ENCODE results near the gene IGSF22. TPM values are rescaled to one million over a fixed set of nuclear protein-coding genes. Genes with fewer than 3 reads are reported as not detected.

Gene IGSF22
- 1 to 10 TPM in 1 of 6 donors, under 1 TPM in 5; 0.16 to 1.2 (median 0.64) TPM for total RNA-seq
- polyA plus RNA-seq = under 1 TPM; 0.77 to 0.84 TPM

- TF ChIP-seq CTCF (IDR thresholded peaks at IDR 0.05) = no peak
- FAIRE-seq = no peak
- no peaks in the 10 kb centered on the region for H3K36me3 ChIP-seq
- intact Hi-C loops (cut with DNase I) = no loop called here
- no peak within 1 kb of the TSS for H3K4me3 ChIP-seq
- no peak within 1 kb of the TSS for H3K27ac ChIP-seq
- 76 to 81% methylated on average over 7 of the region's 7 CpGs for WGBS, 2 donors
- H3K4me1 ChIP-seq = no peaks in the 10 kb centered on the region
- no peak for ATAC-seq
- no peak for DNase-seq
- no peaks in the 10 kb centered on the region for H3K27me3 ChIP-seq
- H3K9me3 ChIP-seq = no peaks in the 10 kb centered on the region
Observed at GRCh38 chr11:18726040-18726439, at the start of gene IGSF22. Gene IGSF22 (minus strand): TSS chr11:18726188. CDS start chr11:18724236, 1,952 bp downstream.

DNA sequence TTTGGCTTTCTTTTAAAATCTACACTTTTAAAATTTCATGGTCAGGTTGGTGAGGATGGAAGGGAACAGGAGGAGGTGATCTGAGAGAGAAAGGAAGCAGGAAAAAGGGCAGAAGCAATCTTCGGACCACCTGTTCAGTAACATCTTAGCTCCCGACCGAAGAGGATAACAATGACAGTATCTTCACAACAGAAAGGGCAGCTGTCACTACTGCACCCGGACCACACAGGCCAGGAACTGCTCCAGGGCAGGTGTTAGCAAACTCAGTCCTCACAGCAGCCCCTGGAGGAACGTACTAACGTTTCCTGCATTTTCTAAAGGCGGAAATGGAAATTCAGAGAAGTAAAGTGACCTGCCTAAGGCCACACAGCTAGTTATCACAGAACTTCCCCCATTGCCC is 48.8 kb upstream of the IGSF22 start:
- TF ChIP-seq CTCF (IDR thresholded peaks at IDR 0.05) = no peak
- ATAC-seq (no peak), DNase-seq (no peak), FAIRE-seq (no peak)
- Histone ChIP-seq H3K9me3 (no peaks in the 10 kb centered on the region), H3K36me3 (no peaks in the 10 kb centered on the region), H3K4me1 (no peaks in the 10 kb centered on the region), H3K4me3 (no peak overlapping the region), H3K27me3 (no peaks in the 10 kb centered on the region), H3K27ac (no peak overlapping the region)
- intact Hi-C loops (cut with DNase I) = no loop called here
- 69 to 82% methylated on average over 7 of the region's 7 CpGs for WGBS, 2 donors

DNA sequence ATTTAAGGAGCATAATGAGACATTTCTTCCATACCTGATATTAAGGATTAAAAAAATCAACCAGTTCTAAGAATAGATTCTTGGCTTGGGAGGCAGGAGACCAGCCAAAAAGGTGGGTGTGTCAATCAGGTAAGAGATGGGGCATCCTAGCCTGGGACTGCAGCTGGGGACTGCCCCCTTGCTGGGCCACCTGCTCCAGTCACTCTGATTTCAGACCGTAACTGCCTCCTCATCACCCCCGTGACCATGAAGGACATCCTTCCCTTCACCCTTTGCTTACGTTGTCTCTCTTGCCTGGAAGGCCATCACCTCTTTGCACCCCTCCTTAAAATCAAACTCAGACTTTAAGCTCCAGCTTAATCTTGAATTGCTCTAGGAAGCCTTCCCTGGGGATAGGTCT is 47.7 kb upstream of the IGSF22 start:
- TF ChIP-seq CTCF (IDR thresholded peaks at IDR 0.05) = no peak
- no peak for FAIRE-seq
- no peak overlapping the region for H3K27ac ChIP-seq
- H3K4me1 ChIP-seq = no peaks in the 10 kb centered on the region
- 68 to 70% methylated on average over 3 of the region's 3 CpGs for WGBS, 2 donors
- no peak for ATAC-seq
- H3K4me3 ChIP-seq = no peak overlapping the region
- no peaks in the 10 kb centered on the region for H3K27me3 ChIP-seq
- DNase-seq = no peak
- intact Hi-C loops (cut with DNase I) = no loop called here
- H3K9me3 ChIP-seq = no peaks in the 10 kb centered on the region
- no peaks in the 10 kb centered on the region for H3K36me3 ChIP-seq

DNA sequence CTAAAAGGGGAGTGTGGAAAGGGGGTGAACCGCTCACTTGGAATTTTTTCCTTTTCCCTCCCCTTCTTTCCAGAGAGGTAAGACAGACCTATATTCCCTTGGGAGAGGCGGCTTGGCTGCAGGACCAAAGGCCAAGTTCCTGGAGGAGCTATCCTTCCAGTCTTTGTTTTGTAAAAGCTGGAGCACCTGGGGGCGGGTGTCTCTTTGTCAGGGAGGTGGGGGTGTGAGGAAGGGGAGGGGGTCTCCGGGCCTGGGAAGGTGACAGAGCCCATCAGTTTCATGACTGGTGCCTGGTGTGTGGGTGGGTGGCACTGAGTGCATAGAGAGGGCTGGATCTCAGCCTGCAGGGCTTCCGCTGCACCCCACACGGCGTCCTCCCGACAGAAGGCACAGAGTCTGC is 47.1 kb upstream of the IGSF22 start:
- FAIRE-seq = no peak
- 69 to 77% methylated on average over 8 of the region's 8 CpGs for WGBS, 2 donors
- Histone ChIP-seq H3K4me3 (no peak overlapping the region), H3K27ac (no peak overlapping the region), H3K36me3 (no peaks in the 10 kb centered on the region), H3K9me3 (no peaks in the 10 kb centered on the region), H3K27me3 (no peaks in the 10 kb centered on the region), H3K4me1 (no peaks in the 10 kb centered on the region)
- ATAC-seq = no peak
- intact Hi-C loops (cut with DNase I) = no loop called here
- no peak for TF ChIP-seq CTCF (IDR thresholded peaks at IDR 0.05)
- DNase-seq = no peak

DNA sequence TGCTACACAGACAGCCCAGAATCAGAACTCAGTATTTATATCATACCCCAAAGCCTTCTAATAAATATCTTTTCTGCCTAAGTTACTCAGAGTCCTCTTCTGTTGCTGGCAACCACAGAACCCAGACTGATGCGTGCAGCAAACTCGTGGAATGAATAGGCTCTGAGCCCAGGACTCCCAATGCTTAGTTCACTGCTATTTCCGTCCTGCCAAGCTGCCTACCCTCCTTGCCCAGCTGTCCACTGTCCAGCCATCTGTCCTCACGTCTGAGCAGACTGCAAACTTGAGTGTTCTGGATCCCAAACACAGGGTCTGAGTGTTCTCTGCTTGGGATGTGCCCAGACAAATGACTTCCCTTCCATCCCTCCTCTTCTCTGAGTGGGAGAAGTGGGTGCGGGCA is 46.2 kb upstream of the IGSF22 start:
- no peaks in the 10 kb centered on the region for H3K9me3 ChIP-seq
- no peaks in the 10 kb centered on the region for H3K36me3 ChIP-seq
- no peak for TF ChIP-seq CTCF (IDR thresholded peaks at IDR 0.05)
- no peaks in the 10 kb centered on the region for H3K4me1 ChIP-seq
- no peak overlapping the region for H3K27ac ChIP-seq
- no peak for FAIRE-seq
- no peak for ATAC-seq
- no peak for DNase-seq
- H3K27me3 ChIP-seq = no peaks in the 10 kb centered on the region
- intact Hi-C loops (cut with DNase I) = no loop called here
- H3K4me3 ChIP-seq = no peak overlapping the region
- 65 to 66% methylated on average over 5 of the region's 5 CpGs for WGBS, 2 donors
